Uterus (tissue), 2 donors: ENCODE results near the gene CIC.

ENCODE experiments used
- CTCF ChIP-seq, 4 experiments: fragments of 200-600 bp in 2 of 4; fragments of 450-650 bp in 2 of 4; sonication (generic) in 2 of 4; IDR thresholded peaks; one replicate each; pipeline ENCODE4 v1.5.1; 2016 to 2019; ENCODE audit warnings: antibody characterized with exemption in 4 of 4, mild to moderate bottlenecking in 2 of 4, moderate library complexity in 1 of 4
- POLR2A ChIP-seq, 2 donors: fragments of 450-650 bp; IDR thresholded peaks; one replicate each; pipeline ENCODE4 v1.6.1; 2016; ENCODE audit warnings: antibody characterized with exemption in 2 of 2, mild to moderate bottlenecking in 1 of 2, moderate library complexity in 1 of 2

GRCh38 chr19:42333018-42333417 is 64.0 kb downstream of the CIC start:
- TF ChIP-seq CTCF (IDR thresholded peaks at IDR 0.05) (no peak), POLR2A (IDR thresholded peaks at IDR 0.05) (no peak)
